Measurements from ENCODE around the gene ANKRD65.
"Not testable (repeated sequence)": the region's sequence is repeated elsewhere in the genome, so short reads cannot be mapped to it uniquely, and the experiment has no call there.

Gene ANKRD65

GRCh38 chr1:1407636-1408318 is 13.3 kb downstream of the ANKRD65 start:
- DNase-seq (ENCODE audit: insufficient read length, low spot score) (no peak), FAIRE-seq (no peak)
- TF ChIP-seq CTCF (IDR thresholded peaks at IDR 0.05; ENCODE audit: insufficient read depth, missing control alignments): no peak

GRCh38 chr1:1406821-1407635 is 14.0 kb downstream of the ANKRD65 start, which contains the start of gene MRPL20:
MRPL20 (minus strand) TSS chr1:1407293; CDS start chr1:1407217, 76 bp downstream.
- TF ChIP-seq CTCF (IDR thresholded peaks at IDR 0.05; ENCODE audit: insufficient read depth, missing control alignments): no peak
- DNase-seq (ENCODE audit: insufficient read length, low spot score) (peak; percentile 78), FAIRE-seq (no peak)

- FAIRE-seq (no peak), DNase-seq (ENCODE audit: insufficient read length, low spot score) (no peak)
- no peak for TF ChIP-seq CTCF (IDR thresholded peaks at IDR 0.05; ENCODE audit: insufficient read depth, missing control alignments)
These were observed 14.8 kb downstream of the ANKRD65 start for GRCh38 chr1:1406101-1406820.

GRCh38 chr1:1403653-1404052 is 17.4 kb downstream of the ANKRD65 start:
- FAIRE-seq: no peak
- no peak for TF ChIP-seq CTCF (IDR thresholded peaks at IDR 0.05; ENCODE audit: insufficient read depth, missing control alignments)

GRCh38 chr1:1402901-1403392 is 18.1 kb downstream of the ANKRD65 start:
- DNase-seq (ENCODE audit: insufficient read length, low spot score); FAIRE-seq: not testable (repeated sequence)

More at GRCh38 chr1:1403653-1404052, 17.4 kb downstream of the ANKRD65 start:
- no peak for DNase-seq (ENCODE audit: insufficient read length, low spot score)

GRCh38 chr1:1402072-1402900 is 18.8 kb downstream of the ANKRD65 start:
- no peak for FAIRE-seq
- no peak for DNase-seq (ENCODE audit: insufficient read length, low spot score)
- peak; percentile 65 for TF ChIP-seq CTCF (IDR thresholded peaks at IDR 0.05; ENCODE audit: insufficient read depth, missing control alignments)
